Measurements from ENCODE around the gene ATXN7L1.
"Not testable (repeated sequence)": the region's sequence is repeated elsewhere in the genome, so short reads cannot be mapped to it uniquely, and the experiment has no call there.

The ATXN7L1 gene

DNA sequence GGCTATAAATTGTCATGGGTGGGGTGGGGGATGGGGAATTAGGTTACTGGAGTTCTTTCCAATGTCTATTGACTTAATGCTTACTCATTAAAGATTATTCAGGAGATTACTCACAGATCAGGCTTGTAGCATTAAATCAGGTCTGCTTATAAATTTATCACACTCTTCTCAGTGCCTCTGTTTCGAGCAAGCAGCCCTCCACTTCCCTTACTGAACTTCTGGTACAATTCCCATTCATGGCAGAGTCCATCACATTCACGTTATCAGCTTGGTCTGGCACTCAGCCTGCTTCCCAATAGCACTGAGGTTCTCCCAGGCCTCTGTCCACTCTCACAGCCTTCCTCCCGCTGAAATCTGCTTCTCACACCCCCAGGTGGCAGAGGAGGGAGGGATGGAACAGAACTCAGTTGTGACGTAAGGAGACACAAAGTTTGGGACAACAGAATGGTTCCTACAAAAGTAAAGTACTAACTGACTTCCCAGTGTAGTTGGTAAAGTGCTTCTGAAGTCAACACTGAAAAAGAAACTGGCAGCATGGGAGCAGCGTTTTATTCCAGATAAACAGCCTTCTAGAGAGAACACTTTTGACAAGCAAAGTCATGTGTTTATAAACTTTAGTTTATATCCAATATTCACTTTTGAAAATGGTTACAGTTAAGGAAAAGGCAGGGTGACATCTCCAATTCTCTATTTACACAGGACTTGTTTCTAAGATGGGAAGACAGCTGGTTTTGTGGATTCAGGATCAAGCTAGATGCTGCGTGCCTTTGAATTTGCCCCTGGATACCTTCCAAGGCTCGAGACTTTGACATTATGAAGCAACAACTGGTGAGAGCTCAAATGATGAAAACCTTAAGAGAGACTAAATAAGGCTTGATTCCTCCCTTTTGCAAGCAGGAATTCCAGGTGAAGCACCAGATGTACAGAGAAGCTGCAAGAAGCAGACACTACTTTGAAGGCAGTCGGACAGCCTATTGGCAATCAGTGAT is 81.4 kb downstream of the ATXN7L1 start:
- H3K9me3 ChIP-seq (ENCODE audit: control insufficient read depth in 1 of 2, low read length in 2 of 2): no peaks in the 10 kb centered on the region
- H3K4me3 ChIP-seq (ENCODE audit: low read depth in 1 of 2, low read length in 2 of 2): no peak overlapping the region
- H3K36me3 ChIP-seq (ENCODE audit: control insufficient read depth in 1 of 2, insufficient read depth in 2 of 2, low read length in 2 of 2): no peaks in the 10 kb centered on the region
- H3K27ac ChIP-seq (ENCODE audit: low read depth, low read length): no peak overlapping the region
- no peaks in the 10 kb centered on the region for H3K27me3 ChIP-seq (ENCODE audit: control insufficient read depth in 1 of 2, insufficient read depth in 2 of 2, low read length in 2 of 2)
- no peak overlapping the region for H3K9ac ChIP-seq (ENCODE audit: low read depth in 1 of 2, low read length in 2 of 2)
- peaks cover 7 to 20% of the 10 kb centered on the region in 2 donors for H3K4me1 ChIP-seq (ENCODE audit: control insufficient read depth in 1 of 2, insufficient read depth in 2 of 2, low read length in 2 of 2)

DNA sequence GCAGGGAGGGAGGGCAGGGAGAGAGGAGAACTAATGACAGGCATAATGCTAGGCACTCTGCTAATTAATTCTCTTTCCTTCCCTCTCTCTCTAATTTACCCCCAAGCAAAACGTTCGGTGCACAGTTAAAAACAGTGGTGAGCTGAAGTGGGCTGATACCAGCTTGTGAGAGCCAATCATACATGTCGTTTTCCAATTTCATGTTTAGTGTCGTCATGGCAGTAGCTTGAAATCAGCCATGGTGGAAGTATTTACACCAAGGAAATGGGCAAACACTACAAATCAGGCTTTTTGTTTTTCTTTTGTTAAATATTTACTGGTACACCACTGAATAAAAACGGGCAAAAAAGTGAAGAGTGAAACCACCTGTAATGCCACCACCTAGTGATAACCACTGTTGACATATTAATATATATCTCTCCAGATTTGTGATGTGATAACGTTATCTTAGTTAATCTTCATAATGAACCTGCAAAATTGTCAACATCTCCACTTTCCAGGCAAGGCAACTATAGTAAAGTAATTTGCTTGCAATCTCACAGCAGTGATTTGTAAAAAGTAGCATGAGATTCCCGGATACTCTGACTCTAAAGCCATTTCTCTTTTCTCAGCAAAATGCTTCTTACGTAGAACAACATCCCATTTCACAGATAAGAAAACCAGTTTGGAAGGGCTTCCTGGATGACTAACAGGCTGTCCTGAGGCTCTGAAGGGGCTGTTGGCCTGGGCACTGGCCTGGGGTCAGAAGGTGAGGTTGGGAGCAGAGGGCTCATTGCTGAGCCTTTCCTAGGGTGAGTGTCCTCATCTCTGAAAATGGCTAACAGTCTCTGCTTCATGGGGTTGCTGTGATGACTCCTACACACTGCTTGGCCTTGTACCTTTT is 83.7 kb downstream of the ATXN7L1 start:
- no peak overlapping the region for H3K27ac ChIP-seq (ENCODE audit: low read depth, low read length)
- H3K9ac ChIP-seq (ENCODE audit: low read depth in 1 of 2, low read length in 2 of 2): no peak overlapping the region
- peaks cover 0 to 10% of the 10 kb centered on the region in 2 donors for H3K4me1 ChIP-seq (ENCODE audit: control insufficient read depth in 1 of 2, insufficient read depth in 2 of 2, low read length in 2 of 2)
- H3K27me3 ChIP-seq (ENCODE audit: control insufficient read depth in 1 of 2, insufficient read depth in 2 of 2, low read length in 2 of 2): no peaks in the 10 kb centered on the region
- H3K4me3 ChIP-seq (ENCODE audit: low read depth in 1 of 2, low read length in 2 of 2): no peak overlapping the region
- no peaks in the 10 kb centered on the region for H3K36me3 ChIP-seq (ENCODE audit: control insufficient read depth in 1 of 2, insufficient read depth in 2 of 2, low read length in 2 of 2)
- no peaks in the 10 kb centered on the region for H3K9me3 ChIP-seq (ENCODE audit: control insufficient read depth in 1 of 2, low read length in 2 of 2)

DNA sequence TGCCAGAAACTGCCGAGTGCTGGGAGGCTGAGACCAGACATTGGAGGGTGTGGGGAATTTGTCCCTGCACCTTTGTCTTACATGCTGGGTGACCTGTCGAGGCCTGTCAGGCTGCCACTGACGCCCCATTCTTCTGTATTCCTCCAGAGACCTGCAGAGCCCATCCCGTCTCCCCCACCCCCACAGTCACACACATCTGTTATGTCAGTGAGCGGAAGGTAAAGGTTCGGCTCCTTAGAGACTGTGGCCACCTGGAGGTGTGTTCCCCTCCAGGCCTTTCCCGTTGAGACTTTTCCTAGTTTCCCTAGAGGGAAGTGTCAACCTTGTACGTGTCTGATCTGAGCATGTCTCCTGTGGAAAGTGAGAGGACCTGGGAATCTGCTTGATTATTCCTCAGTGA is 84.5 kb downstream of the ATXN7L1 start:
- Histone ChIP-seq H3K9me3 (ENCODE audit: control insufficient read depth in 1 of 2, low read length in 2 of 2) (no peaks in the 10 kb centered on the region), H3K9ac (ENCODE audit: low read depth in 1 of 2, low read length in 2 of 2) (no peak overlapping the region), H3K4me3 (ENCODE audit: low read depth in 1 of 2, low read length in 2 of 2) (no peak overlapping the region), H3K27ac (ENCODE audit: low read depth, low read length) (no peak overlapping the region), H3K36me3 (ENCODE audit: control insufficient read depth in 1 of 2, insufficient read depth in 2 of 2, low read length in 2 of 2) (no peaks in the 10 kb centered on the region), H3K27me3 (ENCODE audit: control insufficient read depth in 1 of 2, insufficient read depth in 2 of 2, low read length in 2 of 2) (no peaks in the 10 kb centered on the region), H3K4me1 (ENCODE audit: control insufficient read depth in 1 of 2, insufficient read depth in 2 of 2, low read length in 2 of 2) (peaks cover 0 to 9% of the 10 kb centered on the region in 2 donors)

DNA sequence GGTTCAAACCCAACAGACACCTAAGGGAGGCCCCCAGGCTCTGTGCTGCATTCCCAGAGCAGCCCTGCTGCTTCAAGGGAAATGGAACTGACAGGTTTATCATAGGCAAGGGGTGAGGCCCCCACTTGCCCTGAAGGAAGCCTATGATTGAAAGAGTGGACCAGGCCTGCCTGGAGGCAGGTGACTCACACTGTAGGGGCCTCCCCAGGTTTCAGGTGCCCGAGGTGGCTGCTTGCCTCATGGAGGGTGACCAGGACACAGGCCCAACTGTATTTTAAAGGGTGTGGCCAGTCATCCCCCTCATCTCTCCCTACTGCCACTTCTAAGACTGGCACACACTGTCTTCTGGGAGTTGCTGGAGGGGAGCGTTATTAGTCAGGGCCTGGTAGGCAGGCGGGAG is 85.4 kb downstream of the ATXN7L1 start:
- Histone ChIP-seq H3K36me3 (ENCODE audit: control insufficient read depth in 1 of 2, insufficient read depth in 2 of 2, low read length in 2 of 2) (no peaks in the 10 kb centered on the region), H3K4me3 (ENCODE audit: low read depth in 1 of 2, low read length in 2 of 2) (no peak overlapping the region), H3K9ac (ENCODE audit: low read depth in 1 of 2, low read length in 2 of 2) (no peak overlapping the region), H3K27me3 (ENCODE audit: control insufficient read depth in 1 of 2, insufficient read depth in 2 of 2, low read length in 2 of 2) (no peaks in the 10 kb centered on the region), H3K4me1 (ENCODE audit: control insufficient read depth in 1 of 2, insufficient read depth in 2 of 2, low read length in 2 of 2) (peaks cover 0 to 9% of the 10 kb centered on the region in 2 donors), H3K27ac (ENCODE audit: low read depth, low read length) (no peak overlapping the region), H3K9me3 (ENCODE audit: control insufficient read depth in 1 of 2, low read length in 2 of 2) (no peaks in the 10 kb centered on the region)

DNA sequence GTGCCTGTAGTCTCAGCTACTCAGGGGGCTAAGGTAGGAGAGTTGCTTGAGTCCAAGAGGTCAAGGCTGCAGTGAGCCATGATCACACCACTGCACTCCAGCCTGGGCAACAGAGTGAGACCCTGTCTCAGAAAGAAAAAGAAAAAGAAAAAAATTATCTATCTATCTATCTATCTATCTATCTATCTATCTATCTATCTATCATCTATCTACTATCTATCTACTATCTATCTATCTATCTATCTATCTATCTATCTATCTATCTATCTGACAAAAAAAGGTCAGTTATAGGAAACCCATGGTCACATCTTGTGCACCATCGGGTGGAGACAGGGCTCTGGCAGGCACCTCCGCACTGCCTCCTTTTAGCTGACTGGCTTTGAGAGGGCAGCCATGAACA is 85.9 kb downstream of the ATXN7L1 start:
- H3K27me3 ChIP-seq (ENCODE audit: control insufficient read depth in 1 of 2, insufficient read depth in 2 of 2, low read length in 2 of 2); H3K9ac ChIP-seq (ENCODE audit: low read depth in 1 of 2, low read length in 2 of 2); H3K36me3 ChIP-seq (ENCODE audit: control insufficient read depth in 1 of 2, insufficient read depth in 2 of 2, low read length in 2 of 2); H3K4me3 ChIP-seq (ENCODE audit: low read depth in 1 of 2, low read length in 2 of 2); H3K27ac ChIP-seq (ENCODE audit: low read depth, low read length); H3K9me3 ChIP-seq (ENCODE audit: control insufficient read depth in 1 of 2, low read length in 2 of 2); H3K4me1 ChIP-seq (ENCODE audit: control insufficient read depth in 1 of 2, insufficient read depth in 2 of 2, low read length in 2 of 2): not testable (repeated sequence)

DNA sequence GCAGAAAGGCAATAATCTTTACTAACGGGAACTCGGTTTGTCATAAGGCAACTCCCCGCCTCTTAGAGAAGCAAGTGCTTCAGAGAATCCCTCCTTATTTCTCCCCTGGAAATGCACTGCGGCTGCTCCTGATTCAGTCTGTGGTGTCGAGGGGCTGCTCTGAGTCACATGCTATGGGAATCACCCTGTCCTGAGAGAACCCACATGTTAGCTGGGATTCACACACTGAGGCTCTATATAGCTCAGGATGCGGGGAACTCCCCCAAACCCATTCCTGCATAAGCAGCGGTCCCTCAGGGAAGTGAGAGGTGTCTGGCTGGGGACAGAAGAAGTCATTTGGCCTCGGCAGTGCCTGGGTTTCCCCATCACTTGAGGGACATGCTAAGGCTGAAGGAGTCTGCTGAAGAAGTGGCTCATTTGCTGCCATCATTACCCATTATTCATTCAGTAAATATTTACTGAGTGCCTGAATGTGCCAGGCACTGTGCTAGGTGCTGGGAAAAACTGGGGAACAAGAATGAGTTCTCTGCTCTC is 87.5 kb downstream of the ATXN7L1 start:
- Histone ChIP-seq H3K9ac (ENCODE audit: low read depth in 1 of 2, low read length in 2 of 2) (no peak overlapping the region), H3K4me3 (ENCODE audit: low read depth in 1 of 2, low read length in 2 of 2) (no peak overlapping the region)

DNA sequence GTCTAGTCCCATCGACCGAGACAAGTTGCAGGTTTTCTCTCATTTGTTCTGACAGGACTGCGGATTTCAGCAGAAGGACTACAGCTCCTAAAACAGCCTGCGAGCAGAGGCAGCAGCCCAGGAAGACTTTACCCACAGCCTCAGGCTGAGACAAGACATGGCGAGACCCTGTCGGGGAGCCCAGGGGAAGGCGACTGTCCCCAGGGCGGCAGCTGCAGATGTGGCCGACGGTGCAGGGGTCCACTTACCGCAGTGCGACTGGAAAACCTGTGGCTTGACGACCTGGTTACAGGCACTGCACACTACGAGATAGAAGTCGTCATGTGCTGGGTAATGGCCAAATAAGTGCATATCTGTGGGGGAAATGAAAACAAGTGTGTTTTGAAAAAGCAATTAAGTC is 88.0 kb downstream of the ATXN7L1 start:
- Histone ChIP-seq H3K27ac (ENCODE audit: low read depth, low read length) (no peak overlapping the region), H3K27me3 (ENCODE audit: control insufficient read depth in 1 of 2, insufficient read depth in 2 of 2, low read length in 2 of 2) (no peaks in the 10 kb centered on the region), H3K9me3 (ENCODE audit: control insufficient read depth in 1 of 2, low read length in 2 of 2) (no peaks in the 10 kb centered on the region), H3K9ac (ENCODE audit: low read depth in 1 of 2, low read length in 2 of 2) (no peak overlapping the region), H3K36me3 (ENCODE audit: control insufficient read depth in 1 of 2, insufficient read depth in 2 of 2, low read length in 2 of 2) (no peaks in the 10 kb centered on the region), H3K4me1 (ENCODE audit: control insufficient read depth in 1 of 2, insufficient read depth in 2 of 2, low read length in 2 of 2) (no peaks in the 10 kb centered on the region), H3K4me3 (ENCODE audit: low read depth in 1 of 2, low read length in 2 of 2) (no peak overlapping the region)

More for the DNA sequence above, 87.5 kb downstream of the ATXN7L1 start:
- Histone ChIP-seq H3K36me3 (ENCODE audit: control insufficient read depth in 1 of 2, insufficient read depth in 2 of 2, low read length in 2 of 2) (no peaks in the 10 kb centered on the region), H3K9me3 (ENCODE audit: control insufficient read depth in 1 of 2, low read length in 2 of 2) (no peaks in the 10 kb centered on the region), H3K4me1 (ENCODE audit: control insufficient read depth in 1 of 2, insufficient read depth in 2 of 2, low read length in 2 of 2) (no peaks in the 10 kb centered on the region), H3K27ac (ENCODE audit: low read depth, low read length) (no peak overlapping the region), H3K27me3 (ENCODE audit: control insufficient read depth in 1 of 2, insufficient read depth in 2 of 2, low read length in 2 of 2) (no peaks in the 10 kb centered on the region)

DNA sequence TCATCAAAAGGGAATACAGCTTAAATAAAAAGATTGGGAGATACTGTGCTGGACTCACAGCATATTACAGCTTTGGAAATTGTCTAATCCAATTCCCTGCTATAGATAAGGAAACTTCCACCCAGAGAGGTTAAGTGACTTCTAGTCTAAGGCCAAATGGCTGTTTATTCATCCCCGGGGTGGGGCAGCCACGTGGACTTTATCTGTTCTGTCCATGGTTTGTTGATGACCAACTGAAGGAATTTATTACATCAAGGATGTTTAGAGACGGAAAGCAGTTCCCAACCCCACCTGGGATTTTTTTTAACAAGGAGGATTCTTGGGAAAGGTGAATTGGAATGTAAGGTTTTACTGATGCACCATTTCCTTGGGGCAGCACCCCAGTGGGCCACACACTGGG is 88.6 kb downstream of the ATXN7L1 start:
- Histone ChIP-seq H3K9ac (ENCODE audit: low read depth in 1 of 2, low read length in 2 of 2) (no peak overlapping the region), H3K4me1 (ENCODE audit: control insufficient read depth in 1 of 2, insufficient read depth in 2 of 2, low read length in 2 of 2) (no peaks in the 10 kb centered on the region), H3K27me3 (ENCODE audit: control insufficient read depth in 1 of 2, insufficient read depth in 2 of 2, low read length in 2 of 2) (no peaks in the 10 kb centered on the region), H3K4me3 (ENCODE audit: low read depth in 1 of 2, low read length in 2 of 2) (no peak overlapping the region), H3K9me3 (ENCODE audit: control insufficient read depth in 1 of 2, low read length in 2 of 2) (no peaks in the 10 kb centered on the region), H3K27ac (ENCODE audit: low read depth, low read length) (no peak overlapping the region), H3K36me3 (ENCODE audit: control insufficient read depth in 1 of 2, insufficient read depth in 2 of 2, low read length in 2 of 2) (no peaks in the 10 kb centered on the region)

DNA sequence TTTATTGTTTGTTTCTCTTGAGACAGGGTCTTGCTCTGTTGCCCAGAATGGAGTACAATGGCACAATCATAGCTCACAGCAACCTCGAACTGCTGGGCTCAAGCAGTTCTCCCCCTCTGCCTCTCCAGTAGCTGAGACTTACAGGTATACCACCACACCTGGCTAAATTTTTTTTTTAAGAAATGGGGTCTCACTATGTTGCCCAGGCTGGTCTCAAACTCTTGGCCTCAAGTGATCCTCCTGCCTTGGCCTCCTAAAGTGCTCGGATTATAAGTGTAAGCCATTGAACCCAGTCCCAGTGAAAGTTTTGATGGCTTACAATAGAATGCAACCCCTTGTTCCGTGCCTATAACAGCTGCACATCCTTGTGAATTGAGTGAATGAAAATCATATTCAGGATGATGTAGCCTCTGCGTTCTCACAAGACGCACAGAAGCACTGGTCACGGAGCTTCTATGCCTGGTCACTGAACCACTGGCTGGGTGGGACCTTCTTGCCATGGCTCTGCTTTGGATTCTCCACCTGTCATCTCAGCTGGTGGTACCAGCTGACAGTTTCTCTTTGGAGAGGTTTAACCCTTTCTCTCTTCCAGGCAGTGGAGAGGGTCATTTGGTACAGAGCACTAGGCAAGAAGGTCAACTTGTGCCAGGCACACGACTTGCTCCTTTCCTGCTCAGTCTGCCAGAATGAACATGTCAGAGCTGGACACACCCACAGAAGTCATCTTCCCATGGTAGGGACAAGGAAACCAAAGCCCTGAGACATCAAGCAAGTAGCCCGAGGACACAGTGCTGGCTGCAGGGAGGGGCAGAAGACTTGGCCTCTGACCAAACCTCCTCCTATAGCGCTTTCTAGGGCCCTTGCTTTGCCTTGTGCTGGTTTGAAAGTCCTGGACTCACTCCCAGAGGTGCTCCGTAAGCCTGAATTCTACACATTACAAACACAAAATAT is 89.6 kb downstream of the ATXN7L1 start:
- Histone ChIP-seq H3K9ac (ENCODE audit: low read depth in 1 of 2, low read length in 2 of 2) (no peak overlapping the region), H3K9me3 (ENCODE audit: control insufficient read depth in 1 of 2, low read length in 2 of 2) (no peaks in the 10 kb centered on the region), H3K36me3 (ENCODE audit: control insufficient read depth in 1 of 2, insufficient read depth in 2 of 2, low read length in 2 of 2) (peaks cover 0 to 6% of the 10 kb centered on the region in 2 donors), H3K4me3 (ENCODE audit: low read depth in 1 of 2, low read length in 2 of 2) (no peak overlapping the region), H3K4me1 (ENCODE audit: control insufficient read depth in 1 of 2, insufficient read depth in 2 of 2, low read length in 2 of 2) (no peaks in the 10 kb centered on the region), H3K27ac (ENCODE audit: low read depth, low read length) (no peak overlapping the region), H3K27me3 (ENCODE audit: control insufficient read depth in 1 of 2, insufficient read depth in 2 of 2, low read length in 2 of 2) (no peaks in the 10 kb centered on the region)

All from duodenal mucosa (tissue), 2 donors.